Omental fat pad (tissue), 4 donors: ENCODE data around the gene ANGPT4. TPM values are rescaled to one million over a fixed set of nuclear protein-coding genes. Genes with fewer than 3 reads are reported as not detected.
A peak's percentile ranks its signal among the peaks of the same experiment; 100 is the strongest.
"Not testable (repeated sequence)": the region's sequence is repeated elsewhere in the genome, so short reads cannot be mapped to it uniquely, and the experiment has no call there.

ENCODE experiments used
- ATAC-seq: fragments of 150-250 bp; one replicate; pipeline ENCODE4 v1.9.1; 2016; ENCODE audit warnings: mild to moderate bottlenecking, moderate library complexity; ENCODE audit not compliant: low FRiP score
- DNase-seq: peaks from one replicate; pipeline ENCODE4 v3.0.0-alpha.2; 2019; ENCODE audit warnings: low spot score
- CTCF ChIP-seq, 3 donors: fragments of 450-650 bp; IDR thresholded peaks; one replicate each; pipeline ENCODE4 v1.5.1; 2016 to 2017; ENCODE audit warnings: antibody characterized with exemption in 3 of 3, mild to moderate bottlenecking in 3 of 3, moderate library complexity in 2 of 3
- total RNA-seq, 4 donors: library from RNA; depleted of rRNA; stranded (reverse); fragments of >200 nt; gene quantifications; one replicate each; pipeline ENCODE4 v1.1.0, GENCODE V29; 2016

ANGPT4 gene
- total RNA-seq, 4 donors from 2014 or later: 0.44 to 27.6 (median 3.4) TPM

DNA sequence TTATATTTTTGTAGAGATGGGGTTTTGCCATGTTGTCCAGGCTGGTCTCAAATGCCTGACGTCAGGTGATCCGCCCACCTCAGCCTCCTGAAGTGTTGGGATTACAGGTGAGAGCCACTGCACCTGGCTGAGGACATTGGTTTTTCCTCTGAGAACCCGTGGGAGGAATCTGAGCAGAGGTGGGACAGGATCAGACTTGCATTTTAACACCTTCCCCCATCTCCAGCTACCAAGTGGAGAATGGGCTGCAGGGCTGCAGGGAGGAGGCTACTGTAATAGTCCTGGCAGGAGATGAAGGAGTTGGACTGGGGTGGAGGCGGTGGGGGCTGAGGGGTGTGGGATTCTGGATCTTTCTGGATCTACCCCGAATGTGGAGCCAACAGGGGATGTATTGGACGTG is 58.1 kb downstream of the ANGPT4 start:
- DNase-seq (no peak), ATAC-seq (no peak)
- TF ChIP-seq CTCF (IDR thresholded peaks at IDR 0.05): no peak

GRCh38 chr20:856361-856775 is 59.8 kb downstream of the ANGPT4 start:
- DNase-seq (no peak), ATAC-seq (peak; percentile 84)
- no peak for TF ChIP-seq CTCF (IDR thresholded peaks at IDR 0.05)

GRCh38 chr20:855466-856360 is 60.4 kb downstream of the ANGPT4 start:
- DNase-seq: no peak
- TF ChIP-seq CTCF (IDR thresholded peaks at IDR 0.05): no peak
- no peak for ATAC-seq

DNA sequence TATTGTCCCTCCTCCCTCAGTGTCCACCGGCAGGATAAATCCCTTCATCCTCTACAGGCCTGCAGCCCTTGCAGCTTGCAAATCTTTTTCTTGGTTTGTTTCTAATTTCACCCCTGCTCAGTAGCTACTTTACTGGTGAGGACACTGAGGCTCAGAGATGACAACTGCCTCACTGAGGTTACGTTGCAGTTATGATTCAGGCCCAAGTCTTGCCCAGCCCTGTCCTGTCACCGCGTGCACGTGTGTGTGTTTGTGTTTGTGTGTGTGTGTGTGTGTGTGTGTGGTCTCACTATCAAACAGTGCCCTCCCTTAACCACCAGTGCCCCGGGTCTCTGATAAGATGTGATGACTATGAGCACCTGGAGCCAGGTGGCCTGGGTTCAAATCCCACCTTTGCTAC is 61.5 kb downstream of the ANGPT4 start:
- DNase-seq: no peak
- TF ChIP-seq CTCF (IDR thresholded peaks at IDR 0.05): no peak
- ATAC-seq: no peak

DNA sequence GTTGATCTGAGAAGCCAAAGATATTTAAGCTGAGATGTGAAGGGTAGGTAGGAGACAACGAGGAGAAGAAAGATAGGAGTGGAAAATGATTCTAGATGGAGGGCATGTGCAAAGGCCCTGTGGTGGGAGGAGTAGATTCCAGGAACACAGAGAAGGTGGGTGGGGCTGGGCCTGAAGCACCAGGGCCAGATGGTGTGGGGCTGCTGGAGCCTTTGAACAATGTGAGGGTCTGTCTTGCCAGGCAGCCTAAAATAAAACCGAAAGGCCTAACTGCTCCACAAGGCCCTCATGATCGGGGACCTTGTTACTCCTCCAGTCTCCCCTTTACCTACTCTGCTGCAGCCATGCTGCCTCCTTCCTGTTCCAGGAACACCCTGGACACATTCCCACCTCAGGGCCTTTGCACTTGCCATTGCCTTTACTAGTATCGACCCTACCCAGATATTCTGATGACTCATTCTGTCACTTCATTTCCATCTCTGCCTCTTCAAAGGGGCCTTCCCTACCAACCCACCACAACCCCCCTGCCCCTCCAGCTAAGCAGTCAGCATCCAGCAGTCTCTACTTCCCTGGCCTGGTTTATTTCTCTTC is 62.6 kb downstream of the ANGPT4 start:
- no peak for DNase-seq
- no peak for TF ChIP-seq CTCF (IDR thresholded peaks at IDR 0.05)
- no peak for ATAC-seq

DNA sequence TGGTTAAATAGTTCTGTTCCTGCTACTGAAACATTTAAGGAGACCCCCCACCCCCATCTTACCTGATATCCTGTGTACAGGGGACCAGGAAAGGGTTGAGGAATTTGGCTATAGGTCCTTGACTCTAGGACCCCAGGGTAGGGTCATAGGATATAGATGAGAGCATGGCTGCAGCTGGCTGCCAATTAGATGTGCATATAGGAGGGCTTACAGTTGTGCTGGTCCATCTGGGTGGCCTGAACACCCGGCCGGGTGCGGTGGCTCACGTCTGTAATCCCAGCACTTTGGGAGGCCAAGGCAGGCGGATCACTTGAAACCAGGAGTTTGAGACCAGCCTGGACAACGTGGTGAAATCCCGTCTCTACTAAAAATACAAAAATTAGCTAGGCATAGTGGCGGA is 67.4 kb downstream of the ANGPT4 start:
- ATAC-seq, DNase-seq: not testable (repeated sequence)

DNA sequence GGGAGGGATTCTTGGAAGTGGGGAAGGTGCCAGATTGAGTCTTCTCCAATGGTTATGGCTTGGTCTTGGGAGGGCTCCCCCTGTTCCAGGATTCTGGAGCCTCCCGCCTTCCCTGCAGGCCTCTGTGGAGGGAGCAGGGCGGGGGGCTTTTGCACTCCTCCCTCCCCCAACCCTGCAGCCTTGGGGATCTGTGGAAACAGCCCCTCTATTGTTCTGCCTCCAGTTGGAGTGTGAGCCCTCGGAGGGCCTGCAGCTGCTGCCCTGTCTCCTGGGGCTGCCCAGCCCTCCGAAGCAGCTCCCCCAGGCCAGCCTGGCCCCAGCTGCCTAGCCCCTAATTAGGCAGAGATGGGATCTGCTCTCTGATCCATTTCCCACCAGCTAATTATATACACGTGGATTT is 67.9 kb downstream of the ANGPT4 start:
- ATAC-seq (no peak), DNase-seq (no peak)
- no peak for TF ChIP-seq CTCF (IDR thresholded peaks at IDR 0.05)
